GM19463 (cell line): ENCODE results near the gene IGF1R.

Experiments
- ATAC-seq: cut with Tn5 transposase; IDR thresholded peaks from one replicate; pipeline ENCODE4 v1.9.1; 2021; ENCODE audit warnings: mild to moderate bottlenecking, moderate library complexity; ENCODE audit not compliant: unreplicated experiment

IGF1R gene

GRCh38 chr15:98724048-98724447, 75.7 kb downstream of the IGF1R start:
- no peak for ATAC-seq

DNA sequence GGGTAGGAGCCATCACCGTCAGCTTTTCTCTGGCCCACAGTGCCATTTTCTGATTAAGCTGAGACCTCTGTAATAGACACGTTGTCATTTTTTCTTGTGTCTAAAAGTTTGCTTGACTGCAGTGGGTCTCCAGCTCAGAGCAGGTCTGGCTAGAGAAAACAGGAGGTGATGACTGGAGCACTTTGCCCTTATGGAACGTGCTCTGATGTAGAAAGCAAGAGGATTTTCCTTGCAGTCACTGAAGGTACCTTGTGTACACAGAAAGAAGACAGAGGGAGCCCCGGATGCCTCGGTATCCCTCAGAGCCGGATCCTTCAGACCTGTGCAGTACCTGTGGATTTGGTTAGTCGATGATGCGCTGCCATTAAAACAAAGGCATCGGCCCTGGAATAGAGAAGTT, 76.2 kb downstream of the IGF1R start:
- ATAC-seq = no peak

GRCh38 chr15:98725874-98726273, 77.5 kb downstream of the IGF1R start:
- ATAC-seq = no peak

GRCh38 chr15:98727115-98728040, 79.0 kb downstream of the IGF1R start:
- ATAC-seq = no peak

- no peak for ATAC-seq
Observed at GRCh38 chr15:98728082-98728810, 79.9 kb downstream of the IGF1R start.

DNA sequence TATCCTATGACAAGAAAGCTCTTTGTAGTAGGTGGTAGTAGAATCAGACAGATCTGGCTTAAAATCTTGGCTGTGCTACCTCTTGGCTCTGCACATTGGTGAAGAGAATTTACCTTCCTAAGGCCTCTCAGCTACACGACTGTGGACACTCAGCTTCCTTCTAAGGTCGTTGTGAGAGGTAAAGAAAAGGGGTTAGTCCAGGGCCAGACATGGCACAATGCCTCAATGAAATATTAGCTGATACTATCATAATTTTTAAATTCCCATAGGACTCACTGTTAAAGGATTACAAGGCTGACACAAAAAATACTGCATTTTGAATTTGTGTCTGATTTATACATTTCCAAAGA, 80.4 kb downstream of the IGF1R start:
- ATAC-seq = no peak

- no peak for ATAC-seq
Observed at GRCh38 chr15:98729446-98730042, 81.2 kb downstream of the IGF1R start.

DNA sequence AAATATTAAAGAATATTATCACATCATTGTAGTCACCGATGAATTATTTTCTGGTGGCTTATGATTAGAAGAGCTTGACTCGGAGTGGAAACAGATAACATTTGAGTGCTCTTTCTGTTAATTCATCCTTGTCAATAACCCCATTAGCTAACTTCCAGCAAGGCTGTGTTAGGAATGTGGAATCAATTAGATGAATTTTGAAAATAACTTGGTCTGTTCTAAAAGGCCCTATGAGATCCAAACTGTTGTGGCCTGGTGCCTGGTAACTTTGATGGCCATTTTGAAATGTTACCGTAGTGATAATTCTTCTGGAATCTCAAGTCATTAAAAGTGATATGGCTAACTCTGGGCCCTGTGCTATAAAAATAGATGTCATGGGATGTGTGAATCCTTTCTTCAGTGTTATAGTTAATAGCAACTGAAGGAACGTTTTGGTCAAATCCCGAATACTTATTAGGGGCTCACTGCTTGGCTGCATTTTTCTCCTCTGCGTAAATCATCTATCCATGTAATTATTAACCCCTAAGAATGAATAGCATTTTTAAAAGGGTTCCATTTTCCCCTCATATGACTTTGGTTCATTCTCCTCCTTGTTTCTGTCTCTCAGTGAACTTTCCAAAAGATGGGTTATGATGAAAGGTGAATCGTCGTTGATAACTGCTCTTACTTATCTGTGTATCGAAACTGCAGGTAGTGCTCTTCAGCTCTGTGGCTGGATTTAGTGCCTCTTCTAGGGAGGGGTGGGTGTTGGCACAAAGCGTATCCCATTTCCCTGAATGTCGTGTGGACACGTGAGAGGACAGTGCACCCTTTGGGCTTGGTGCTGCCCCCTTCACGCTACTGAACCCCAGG, 82.7 kb downstream of the IGF1R start:
- no peak for ATAC-seq

- ATAC-seq = no peak
Observed at GRCh38 chr15:98731712-98732450, 83.5 kb downstream of the IGF1R start.

DNA sequence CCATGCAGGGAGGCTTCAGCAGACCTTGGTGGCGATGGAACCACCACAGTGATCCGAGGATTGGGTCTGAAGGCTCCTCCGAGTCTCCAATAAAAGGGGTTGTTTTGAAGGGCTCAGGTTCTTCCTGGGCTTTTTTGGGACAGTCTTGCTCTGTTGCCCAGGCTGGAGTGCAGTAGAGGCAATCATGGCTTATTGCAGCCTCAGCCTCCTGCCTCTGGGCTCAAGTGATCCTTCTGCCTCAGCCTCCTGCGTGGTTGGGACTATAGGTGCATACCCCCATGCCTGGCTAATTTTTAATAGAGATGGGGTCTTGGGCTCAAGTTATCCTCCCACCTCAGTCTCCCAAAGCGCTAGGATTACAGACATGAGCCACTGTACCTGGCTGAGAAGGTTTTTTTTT, 84.8 kb downstream of the IGF1R start:
- ATAC-seq = no peak

DNA sequence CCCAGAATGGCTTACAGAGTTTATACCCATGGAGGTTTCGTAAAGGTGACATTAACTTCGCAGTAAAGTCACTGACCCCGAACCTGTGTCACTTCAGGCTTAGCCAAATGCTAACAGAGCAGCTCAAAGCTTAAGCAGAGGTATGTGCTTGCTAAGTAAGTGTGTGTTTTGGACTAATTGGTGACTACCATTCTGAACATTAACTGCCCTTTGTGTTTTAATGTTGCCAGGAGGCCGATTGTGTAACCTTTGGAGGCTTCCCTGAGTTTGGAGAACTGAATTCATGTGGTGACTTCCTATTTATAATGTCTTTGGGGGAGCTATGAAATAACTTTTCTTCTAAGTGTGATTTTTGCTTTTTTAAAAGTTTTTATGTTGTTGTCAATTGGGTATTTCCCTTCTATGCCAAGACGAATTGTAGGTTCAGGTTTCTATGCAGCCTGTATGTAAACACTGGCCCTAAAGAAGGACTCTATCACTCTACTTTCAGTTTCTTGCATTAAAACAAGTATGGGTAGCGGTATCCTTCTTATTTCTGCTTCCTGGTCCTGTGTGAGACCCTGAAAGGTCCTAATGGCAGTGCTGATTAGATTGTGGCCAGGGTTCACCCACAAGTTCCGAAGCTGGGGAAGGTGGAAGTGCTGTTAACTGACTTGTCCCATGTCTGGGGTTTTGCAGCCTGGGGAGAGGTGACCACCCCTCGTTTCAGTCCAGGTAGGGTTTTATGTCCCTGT, 86.3 kb downstream of the IGF1R start:
- ATAC-seq = no peak

DNA sequence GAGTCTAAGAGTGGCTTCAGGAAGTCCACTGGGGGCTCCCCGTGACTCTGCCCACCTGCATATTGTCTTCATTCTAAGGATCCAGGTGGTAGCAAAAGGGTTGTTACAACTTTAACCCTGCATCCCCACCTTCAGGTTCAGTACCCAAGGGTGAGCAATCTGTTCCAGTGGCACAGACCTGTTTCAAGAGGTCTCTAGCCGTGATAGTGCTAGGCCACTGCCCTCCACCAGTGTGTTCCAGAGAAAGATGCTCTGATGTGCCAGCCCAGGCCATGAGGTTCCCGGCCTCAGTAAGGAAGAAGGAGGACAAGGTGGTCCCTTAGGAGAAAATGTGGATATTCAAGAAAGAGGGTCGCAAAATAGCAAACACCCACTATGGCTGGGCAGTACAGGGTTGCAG, 87.0 kb downstream of the IGF1R start:
- no peak for ATAC-seq

DNA sequence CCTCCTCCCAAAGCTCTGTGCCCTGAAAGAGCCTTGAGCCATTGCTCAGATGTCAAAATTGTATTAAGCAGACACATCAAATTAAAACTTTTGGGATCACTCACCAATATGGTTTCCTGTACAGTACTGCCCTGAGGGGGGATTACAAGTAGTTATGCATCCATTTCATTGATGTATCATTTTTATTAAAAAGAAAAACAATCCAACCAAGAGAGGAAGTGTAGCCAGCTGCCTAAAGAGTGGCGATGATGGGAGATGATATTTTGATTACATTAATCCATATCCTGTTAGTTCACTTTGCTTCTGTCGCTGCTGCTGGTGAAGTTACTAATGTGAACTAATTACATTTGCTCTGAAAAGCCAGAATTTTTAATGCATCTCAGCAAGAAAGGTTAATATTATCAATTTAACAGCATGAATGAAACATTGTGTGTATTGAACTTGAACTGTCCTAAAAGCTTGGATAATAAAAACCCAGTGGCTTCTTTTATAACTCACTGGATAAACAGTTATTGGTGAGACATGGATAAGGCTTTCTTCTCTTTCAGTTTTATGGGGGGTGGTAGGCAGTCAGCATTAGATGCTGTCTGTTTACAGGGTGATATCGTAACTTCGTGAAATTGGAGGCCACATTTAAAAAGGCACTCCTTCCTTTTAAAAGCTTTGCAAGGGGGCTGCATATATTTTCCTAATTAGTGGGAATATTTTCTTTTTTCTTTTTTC, 87.7 kb downstream of the IGF1R start:
- ATAC-seq = no peak

- no peak for ATAC-seq
Observed at GRCh38 chr15:98737159-98737558, 88.8 kb downstream of the IGF1R start.

DNA sequence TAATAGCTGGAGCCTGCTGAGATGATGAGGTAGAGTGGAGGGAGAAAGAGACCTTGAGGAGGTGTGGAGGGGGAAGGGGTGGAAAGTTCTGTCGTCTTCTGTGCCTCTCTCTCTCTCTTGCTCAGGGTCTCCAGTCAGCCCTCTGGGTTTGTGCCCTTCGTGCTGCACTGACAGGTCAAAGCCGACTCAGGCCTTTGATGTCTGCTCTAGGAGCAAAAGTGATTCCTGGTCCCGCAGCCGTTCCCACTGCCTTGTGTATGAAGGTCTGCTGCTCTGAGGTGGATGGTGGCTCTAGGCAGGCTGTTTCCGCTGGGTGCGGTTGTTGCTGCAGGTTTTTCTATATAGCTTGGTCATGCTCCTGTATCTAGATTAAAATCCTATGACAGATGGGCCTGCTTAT, 89.4 kb downstream of the IGF1R start:
- no peak for ATAC-seq

DNA sequence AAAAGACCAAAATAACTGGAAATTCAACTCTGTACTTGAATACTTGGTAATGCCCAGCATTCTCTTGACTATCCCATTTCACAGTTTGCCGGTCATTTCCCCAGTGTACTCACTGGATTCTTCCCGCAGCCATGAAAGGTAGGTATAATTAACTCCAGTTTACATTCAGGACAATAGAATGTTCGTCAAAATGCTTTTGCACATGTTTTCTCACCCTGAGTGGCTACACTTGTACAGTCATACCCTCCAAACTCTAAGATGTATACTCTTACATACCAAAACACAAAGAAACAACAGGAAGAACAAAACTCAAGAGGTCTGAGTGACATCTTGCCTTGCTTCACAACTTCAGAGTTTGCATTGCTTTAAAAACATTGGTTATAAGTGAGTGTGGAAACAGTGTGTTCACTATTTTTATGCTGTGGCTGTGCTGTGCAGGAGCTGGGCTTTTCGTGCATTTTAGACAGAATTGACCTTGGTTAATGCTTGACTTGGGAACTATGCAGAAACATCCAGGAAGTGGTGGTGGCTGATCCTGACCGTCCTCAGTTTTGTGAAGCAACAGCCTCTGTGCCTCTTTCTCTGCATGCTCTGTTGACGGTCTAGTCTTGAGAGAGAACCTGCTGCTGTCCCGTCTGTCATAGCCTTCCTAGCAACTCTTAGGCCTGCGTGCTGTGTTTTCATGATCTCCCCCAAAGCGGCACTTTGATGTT, 90.5 kb downstream of the IGF1R start:
- no peak for ATAC-seq

GRCh38 chr15:98740295-98740694, 92.0 kb downstream of the IGF1R start:
- ATAC-seq = no peak

DNA sequence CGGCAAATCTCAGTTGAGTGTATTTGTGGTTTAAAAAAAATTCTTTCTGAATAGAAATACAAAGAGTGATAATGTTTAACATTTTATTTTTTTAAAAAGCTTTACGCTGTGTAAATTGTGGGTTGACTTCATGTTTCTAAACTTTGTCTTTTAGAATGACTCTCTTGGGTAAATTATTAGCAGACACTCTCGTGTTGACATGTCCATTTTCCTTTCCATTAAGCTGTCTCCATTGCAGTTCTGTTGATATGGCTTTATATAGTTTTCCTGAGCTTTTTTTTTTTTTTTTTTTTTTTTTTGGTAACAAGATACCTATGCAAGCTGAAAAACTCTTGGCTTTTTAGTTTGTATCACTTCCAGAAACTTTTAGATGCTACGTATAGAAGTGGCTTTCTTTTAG, 92.6 kb downstream of the IGF1R start:
- ATAC-seq = no peak
